IMR-90 (cell line): ENCODE results near the gene CCDC102A. TPM values are rescaled to one million over a fixed set of nuclear protein-coding genes. Genes with fewer than 3 reads are reported as not detected.

Experiments
- ATAC-seq: fragments of 200-7000 bp; cut with Tn5 transposase; 2 replicates; pipeline ENCODE4 v1.9.1; 2020; ENCODE audit warnings: low read depth, mild to moderate bottlenecking, moderate library complexity
- BruUV-seq: library from RNA; stranded (reverse); fragments of 400-500 nt; replicated peaks from 2 replicates; lab custom pipeline; 2021; lab: Mats Ljungman, UMichigan
- CTCF ChIA-PET: fragments of 300-600 bp; formaldehyde crosslinking; extraction: SDS; loops from one replicate; lab custom pipeline; 2021; ENCODE audit warnings: antibody characterized with exemption; lab: Yijun Ruan, JAX
- POLR2A ChIA-PET: fragments of 300-600 bp; sonication (Branson Sonifier 250); formaldehyde crosslinking; loops from one replicate; lab custom pipeline; 2022; ENCODE audit warnings: antibody characterized with exemption; ENCODE audit not compliant: unreplicated experiment; lab: Charles Lee
- DNase-seq: peaks from one replicate; pipeline ENCODE4 v3.0.0; 2013
- H2AFZ ChIP-seq: replicated peaks from 2 replicates; pipeline ENCODE3; 2013; ENCODE audit warnings: low read length, mild to moderate bottlenecking; ENCODE audit not compliant: poor library complexity
- H2AK5ac ChIP-seq: 2 replicates; pipeline ENCODE4 v1.6.1; 2013; ENCODE audit warnings: low read depth, low read length, inconsistent platforms
- H2AK9ac ChIP-seq: replicated peaks from 2 replicates; pipeline ENCODE3; 2013; ENCODE audit warnings: mild to moderate bottlenecking, low read depth, low read length, moderate library complexity; ENCODE audit not compliant: poor library complexity
- H2BK120ac ChIP-seq: 2 replicates; pipeline ENCODE4 v1.6.1; 2013; ENCODE audit warnings: low read depth, low read length, inconsistent platforms
- H2BK15ac ChIP-seq: 3 replicates; pipeline ENCODE4 v1.6.1; 2013; ENCODE audit warnings: low read depth, low read length, inconsistent platforms
- H2BK20ac ChIP-seq: 2 replicates; pipeline ENCODE4 v1.6.1; 2013; ENCODE audit warnings: low read depth, mild to moderate bottlenecking, inconsistent platforms, low read length, moderate library complexity
- H2BK5ac ChIP-seq: 2 replicates; pipeline ENCODE4 v1.6.1; 2013; ENCODE audit warnings: mild to moderate bottlenecking, low read depth, low read length, inconsistent platforms; ENCODE audit not compliant: poor library complexity, severe bottlenecking
- H3K14ac ChIP-seq: replicated peaks from 2 replicates; pipeline ENCODE4 v1.6.1; 2013; ENCODE audit warnings: low read depth, low read length, inconsistent platforms
- H3K18ac ChIP-seq: 2 replicates; pipeline ENCODE4 v1.6.1; 2013; ENCODE audit warnings: low read depth, low read length, control low read depth
- H3K23ac ChIP-seq: 2 replicates; pipeline ENCODE4 v1.6.1; 2013; ENCODE audit warnings: low read depth, low read length, inconsistent platforms
- H3K27ac ChIP-seq: 2 replicates; pipeline ENCODE4 v1.5.1; 2013; ENCODE audit warnings: mild to moderate bottlenecking, control low read depth, low read length; ENCODE audit not compliant: insufficient read depth
- H3K27me3 ChIP-seq: 2 replicates; pipeline ENCODE4 v1.6.1; 2013; ENCODE audit warnings: low read length; ENCODE audit not compliant: control insufficient read depth, insufficient read depth
- H3K36me3 ChIP-seq: 2 replicates; pipeline ENCODE4 v1.6.1; 2013; ENCODE audit warnings: low read length, mixed read lengths; ENCODE audit not compliant: control insufficient read depth, insufficient read depth
- H3K4ac ChIP-seq: 2 replicates; pipeline ENCODE4 v1.6.1; 2013; ENCODE audit warnings: low read depth, low read length, inconsistent platforms
- H3K4me1 ChIP-seq: 2 replicates; pipeline ENCODE4 v1.6.1; 2013; ENCODE audit warnings: low read length, mixed read lengths; ENCODE audit not compliant: control insufficient read depth, insufficient read depth
- H3K4me2 ChIP-seq: 2 replicates; pipeline ENCODE4 v1.6.1; 2013; ENCODE audit warnings: low read depth, mild to moderate bottlenecking, control low read depth, low read length, moderate library complexity
- H3K4me3 ChIP-seq: 2 replicates; pipeline ENCODE4 v1.5.1; 2013; ENCODE audit warnings: low read depth, mild to moderate bottlenecking, control low read depth, low read length, moderate library complexity; ENCODE audit not compliant: insufficient read depth
- H3K56ac ChIP-seq: 2 replicates; pipeline ENCODE4 v1.6.1; 2013; ENCODE audit warnings: low read length, inconsistent platforms; ENCODE audit not compliant: insufficient read depth; ENCODE audit errors: extremely low read depth
- H3K79me1 ChIP-seq, 2 experiments: 2 replicates each; pipeline ENCODE4 v1.6.1; 2013; ENCODE audit warnings: low read length in 2 of 2, inconsistent platforms in 1 of 2, low read depth in 1 of 2
- H3K9ac ChIP-seq: 2 replicates; pipeline ENCODE4 v1.6.1; 2013; ENCODE audit warnings: low read depth, low read length, control low read depth
- H3K9me1 ChIP-seq: 2 replicates; pipeline ENCODE4 v1.6.1; 2013; ENCODE audit warnings: low read length, inconsistent platforms; ENCODE audit not compliant: insufficient read depth
- H3K9me3 ChIP-seq: 2 replicates; pipeline ENCODE4 v1.6.1; 2013; ENCODE audit warnings: low read length; ENCODE audit not compliant: control insufficient read depth, insufficient read depth
- H4K20me1 ChIP-seq: 2 replicates; pipeline ENCODE4 v1.6.1; 2013; ENCODE audit warnings: low read length, inconsistent platforms; ENCODE audit not compliant: insufficient read depth
- H4K5ac ChIP-seq: 2 replicates; pipeline ENCODE4 v1.6.1; 2013; ENCODE audit warnings: mild to moderate bottlenecking, low read depth, low read length, control low read depth
- H4K8ac ChIP-seq, 2 experiments: 2 replicates each; pipeline ENCODE4 v1.6.1; 2013; ENCODE audit warnings: low read depth in 2 of 2, low read length in 2 of 2, control low read depth in 1 of 2, inconsistent platforms in 1 of 2
- H4K91ac ChIP-seq: 2 replicates; pipeline ENCODE4 v1.6.1; 2013; ENCODE audit warnings: low read depth, low read length, inconsistent platforms; ENCODE audit not compliant: insufficient read depth
- BHLHE40 ChIP-seq: fragments of 150-350 bp; IDR thresholded peaks from 2 replicates; pipeline ENCODE4 v1.6.1; 2016; ENCODE audit warnings: mild to moderate bottlenecking, low read depth, low read length
- CEBPB ChIP-seq: IDR thresholded peaks from 2 replicates; pipeline ENCODE4 v1.6.1; 2012; ENCODE audit warnings: low read depth, low read length, improper control_type of control experiment
- CHD1 ChIP-seq: IDR thresholded peaks from 2 replicates; pipeline ENCODE4 v1.6.1; 2012; ENCODE audit warnings: low read depth, low read length, improper control_type of control experiment
- CTCF ChIP-seq: conservative IDR thresholded peaks from 2 replicates; pipeline ENCODE4 v1.5.1; 2012; ENCODE audit warnings: mild to moderate bottlenecking, low read depth, low read length, improper control_type of control experiment
- ELK1 ChIP-seq: fragments of 150-350 bp; IDR thresholded peaks from 2 replicates; pipeline ENCODE4 v1.6.1; 2016; ENCODE audit warnings: low read depth, mild to moderate bottlenecking, low read length, moderate library complexity, borderline replicate concordance
- FOS ChIP-seq: fragments of 150-350 bp; IDR thresholded peaks from 2 replicates; pipeline ENCODE4 v1.6.1; 2016; ENCODE audit warnings: low read depth, low read length
- MAFK ChIP-seq: IDR thresholded peaks from 2 replicates; pipeline ENCODE4 v1.6.1; 2012; ENCODE audit warnings: low read depth, low read length, improper control_type of control experiment
- MAZ ChIP-seq: IDR thresholded peaks from 2 replicates; pipeline ENCODE4 v1.6.1; 2012; ENCODE audit warnings: low read depth, mild to moderate bottlenecking, low read length, improper control_type of control experiment, moderate library complexity, borderline replicate concordance
- MXI1 ChIP-seq: IDR thresholded peaks from 2 replicates; pipeline ENCODE4 v1.6.1; 2012; ENCODE audit warnings: low read depth, mild to moderate bottlenecking, low read length, moderate library complexity, borderline replicate concordance
- NFE2L2 ChIP-seq: fragments of 150-350 bp; IDR thresholded peaks from 2 replicates; pipeline ENCODE4 v1.6.1; 2016; ENCODE audit warnings: low read depth, mild to moderate bottlenecking, low read length
- POLR2A ChIP-seq: IDR thresholded peaks from 2 replicates; pipeline ENCODE4 v1.6.1; 2012; ENCODE audit warnings: mild to moderate bottlenecking, low read depth, low read length
- RAD21 ChIP-seq: IDR thresholded peaks from 2 replicates; pipeline ENCODE4 v1.6.1; 2012; ENCODE audit warnings: low read length, improper control_type of control experiment
- RCOR1 ChIP-seq: IDR thresholded peaks from 2 replicates; pipeline ENCODE4 v1.6.1; 2012; ENCODE audit warnings: mild to moderate bottlenecking, low read length, improper control_type of control experiment; ENCODE audit not compliant: insufficient replicate concordance
- RFX5 ChIP-seq: IDR thresholded peaks from 2 replicates; pipeline ENCODE4 v1.8.0; 2012; ENCODE audit warnings: low read depth, mild to moderate bottlenecking, low read length, moderate library complexity
- SMC3 ChIP-seq: fragments of 150-350 bp; IDR thresholded peaks from 2 replicates; pipeline ENCODE4 v1.6.1; 2016; ENCODE audit warnings: low read depth, mild to moderate bottlenecking, antibody characterized with exemption, low read length, moderate library complexity
- WGBS, 2 experiments: methylation state at CpG; one replicate each; pipeline versions ENCODE4 v1.1.5 to v1.1.7; 2013; ENCODE audit warnings: missing lambda C conversion rate in 2 of 2; ENCODE audit not compliant: insufficient read length in 1 of 2; ENCODE audit errors: extremely low coverage in 2 of 2; 5-methylcytosine and 5-hydroxymethylcytosine counted together
- dilution Hi-C: fragments of 300-500 bp; cut with HindIII; formaldehyde crosslinking; loops from one replicate; pipeline ENCODE4 v1.14.3; 2018; ENCODE audit warnings: low sequenced_read_pairs; ENCODE audit not compliant: unreplicated experiment
- in situ Hi-C: fragments of 300-500 bp; cut with MboI; formaldehyde crosslinking; loops from 3 replicates; pipeline ENCODE4 v1.14.3; 2019; ENCODE audit warnings: low sequenced_read_pairs, inconsistent platforms, mixed read lengths
- intact Hi-C: fragments of 100-400 bp; cut with micrococcal nuclease; formaldehyde crosslinking; loops from 2 replicates; pipeline ENCODE4 v1.10.0; 2022
- polyA plus RNA-seq, 3 experiments: library from polyadenylated mRNA; depleted of rRNA; stranded (reverse); fragments of >200 nt; gene quantifications; 2 replicates each; pipeline ENCODE4 v1.2.3, GENCODE V29; 2012; ENCODE audit warnings: low replicate concordance in 1 of 3
- total RNA-seq: library from RNA; depleted of rRNA; stranded (reverse); fragments of >200 nt; gene quantifications from 2 replicates; pipeline ENCODE4 v1.2.3, GENCODE V29; 2012
- TF ChIP-seq, protein P1 (sequence below): fragments of 150-350 bp; IDR thresholded peaks from 2 replicates; pipeline ENCODE4 v1.6.1; 2017; ENCODE audit warnings: mild to moderate bottlenecking, antibody characterized with exemption, low read length, low read depth

Gene CCDC102A
- total and polyA plus RNA-seq, 2 of the 4 experiments (the other 2 are of a cell fraction) = 5.4 to 8.5 TPM

DNA sequence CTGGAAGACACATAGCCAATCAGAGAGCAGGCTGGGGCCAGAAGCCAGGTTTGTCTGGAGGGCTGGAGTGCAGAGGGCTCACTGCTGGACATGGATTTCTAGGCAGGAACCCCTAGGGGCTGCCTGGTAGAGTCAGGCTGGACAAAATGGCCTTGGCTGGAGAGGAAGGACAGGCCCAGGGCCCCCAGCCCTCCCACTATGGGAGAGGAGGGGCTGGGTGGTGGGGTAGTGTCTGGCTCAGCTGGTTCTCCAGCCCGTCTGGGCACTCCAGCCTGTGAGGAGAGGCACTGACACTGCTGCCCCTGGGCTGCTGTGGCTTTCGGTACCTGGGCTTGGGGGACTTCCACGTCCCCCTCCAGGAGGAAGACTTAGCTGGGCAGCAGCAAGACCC lies 28.3 kb downstream of the CCDC102A start:
- H2BK5ac ChIP-seq = no peak overlapping the region
- H2BK15ac ChIP-seq = no peak overlapping the region
- POLR2A ChIA-PET = no interaction called here
- in situ Hi-C loops = no loop called here
- H3K9ac ChIP-seq = no peak overlapping the region
- no peaks in the 10 kb centered on the region for H3K9me1 ChIP-seq
- peaks cover 51% of the 10 kb centered on the region for H3K27me3 ChIP-seq
- no peaks in the 10 kb centered on the region for H3K9me3 ChIP-seq
- H2AK5ac ChIP-seq = no peak overlapping the region
- H3K36me3 ChIP-seq = peaks cover 3% of the 10 kb centered on the region; the same call in 1 of the 2 replicates
- H3K4me1 ChIP-seq = no peaks in the 10 kb centered on the region
- H3K4ac ChIP-seq = no peak overlapping the region
- no CpG with 5 or more reads among the region's 3 CpGs for WGBS, 2 experiments
- dilution Hi-C loops = no loop called here
- no peak overlapping the region for H4K8ac ChIP-seq
- H3K18ac ChIP-seq = no peak overlapping the region
- no peak overlapping the region for H3K56ac ChIP-seq
- DNase-seq (no peak), ATAC-seq (no peak)
- no TSS peak for BruUV-seq
- no peak overlapping the region for H3K27ac ChIP-seq
- no peak overlapping the region for H4K91ac ChIP-seq
- no peaks in the 10 kb centered on the region for H3K79me1 ChIP-seq
- no peak overlapping the region for H3K4me3 ChIP-seq
- TF ChIP-seq SMC3 (no peak), RFX5 (no peak), RAD21 (no peak), CTCF (no peak), RCOR1 (no peak), CEBPB (no peak), ELK1 (no peak), FOS (no peak), MXI1 (no peak), POLR2A (no peak), MAZ (no peak), MAFK (no peak), NFE2L2 (no peak), BHLHE40 (no peak), CHD1 (no peak)
- TF ChIP-seq, protein P1, sequence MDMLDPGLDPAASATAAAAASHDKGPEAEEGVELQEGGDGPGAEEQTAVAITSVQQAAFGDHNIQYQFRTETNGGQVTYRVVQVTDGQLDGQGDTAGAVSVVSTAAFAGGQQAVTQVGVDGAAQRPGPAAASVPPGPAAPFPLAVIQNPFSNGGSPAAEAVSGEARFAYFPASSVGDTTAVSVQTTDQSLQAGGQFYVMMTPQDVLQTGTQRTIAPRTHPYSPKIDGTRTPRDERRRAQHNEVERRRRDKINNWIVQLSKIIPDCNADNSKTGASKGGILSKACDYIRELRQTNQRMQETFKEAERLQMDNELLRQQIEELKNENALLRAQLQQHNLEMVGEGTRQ = no peak
- no peak overlapping the region for H2BK120ac ChIP-seq
- H2AK9ac ChIP-seq = no peak overlapping the region
- H2AFZ ChIP-seq = no peak overlapping the region
- H4K20me1 ChIP-seq = no peaks in the 10 kb centered on the region
- intact Hi-C loops = no loop called here
- H3K4me2 ChIP-seq = no peak overlapping the region
- no peak overlapping the region for H2BK20ac ChIP-seq
- no peak overlapping the region for H4K5ac ChIP-seq
- no peak overlapping the region for H3K14ac ChIP-seq
- H3K23ac ChIP-seq = no peak overlapping the region
- CTCF ChIA-PET = interaction anchor here (1.8 kb wide), 1 partner anchor 12 kb away, joined by 8 read pairs; no protein-coding TSS in a partner anchor
